ENCODE results near the gene PXYLP1. TPM values are rescaled to one million over a fixed set of nuclear protein-coding genes. Genes with fewer than 3 reads are reported as not detected.

Gene PXYLP1
- total RNA-seq, 2 donors from 2014 or later, result 7.5 to 14.5 TPM

- no peak for DNase-seq (ENCODE audit: low spot score)
- H3K27ac ChIP-seq, result no peak overlapping the region
- no peaks in the 10 kb centered on the region for H3K27me3 ChIP-seq
- no peak for TF ChIP-seq CTCF (IDR thresholded peaks at IDR 0.05)
- no peaks in the 10 kb centered on the region for H3K36me3 ChIP-seq
- H3K4me1 ChIP-seq, result peaks cover 0 to 8% of the 10 kb centered on the region in 2 donors
- no peak overlapping the region for H3K4me3 ChIP-seq
- no peaks in the 10 kb centered on the region for H3K9me3 ChIP-seq
Measured at GRCh38 chr3:141328286-141329166, 96.9 kb downstream of the PXYLP1 start.

DNA sequence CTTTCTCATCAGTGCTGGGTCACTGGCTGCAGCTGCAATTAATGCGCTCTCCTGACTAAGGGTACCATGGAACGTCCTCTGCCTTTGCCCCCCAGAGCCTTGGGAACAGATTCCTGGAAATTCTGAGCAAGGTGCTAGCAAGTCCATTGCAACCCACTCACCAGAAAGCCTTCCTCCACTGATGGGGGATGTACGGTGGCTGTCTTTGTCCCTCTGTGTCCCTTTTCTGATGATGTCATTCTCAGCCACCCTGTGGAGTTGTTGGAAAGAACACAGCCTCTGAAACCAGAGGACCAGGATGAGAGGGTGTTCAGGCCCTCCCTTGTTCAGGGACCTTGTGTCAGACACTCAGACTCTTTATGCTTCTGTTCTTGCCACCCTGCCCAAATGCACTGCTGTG lies 98.6 kb downstream of the PXYLP1 start:
- Histone ChIP-seq H3K9me3 (no peaks in the 10 kb centered on the region), H3K4me3 (no peak overlapping the region), H3K27me3 (no peaks in the 10 kb centered on the region), H3K27ac (no peak overlapping the region), H3K36me3 (no peaks in the 10 kb centered on the region), H3K4me1 (peaks cover 0 to 8% of the 10 kb centered on the region in 2 donors)
- no peak for TF ChIP-seq CTCF (IDR thresholded peaks at IDR 0.05)
- no peak for DNase-seq (ENCODE audit: low spot score)

- peak overlapping the region; percentile 9 to 72 for H3K27ac ChIP-seq
- H3K27me3 ChIP-seq, result no peaks in the 10 kb centered on the region
- no peak for DNase-seq (ENCODE audit: low spot score)
- no peak overlapping the region for H3K4me3 ChIP-seq
- H3K36me3 ChIP-seq, result no peaks in the 10 kb centered on the region
- no peak for TF ChIP-seq CTCF (IDR thresholded peaks at IDR 0.05)
- H3K4me1 ChIP-seq, result peaks cover 0 to 8% of the 10 kb centered on the region in 2 donors
- no peaks in the 10 kb centered on the region for H3K9me3 ChIP-seq
Measured at GRCh38 chr3:141330718-141331376, 99.2 kb downstream of the PXYLP1 start.

DNA sequence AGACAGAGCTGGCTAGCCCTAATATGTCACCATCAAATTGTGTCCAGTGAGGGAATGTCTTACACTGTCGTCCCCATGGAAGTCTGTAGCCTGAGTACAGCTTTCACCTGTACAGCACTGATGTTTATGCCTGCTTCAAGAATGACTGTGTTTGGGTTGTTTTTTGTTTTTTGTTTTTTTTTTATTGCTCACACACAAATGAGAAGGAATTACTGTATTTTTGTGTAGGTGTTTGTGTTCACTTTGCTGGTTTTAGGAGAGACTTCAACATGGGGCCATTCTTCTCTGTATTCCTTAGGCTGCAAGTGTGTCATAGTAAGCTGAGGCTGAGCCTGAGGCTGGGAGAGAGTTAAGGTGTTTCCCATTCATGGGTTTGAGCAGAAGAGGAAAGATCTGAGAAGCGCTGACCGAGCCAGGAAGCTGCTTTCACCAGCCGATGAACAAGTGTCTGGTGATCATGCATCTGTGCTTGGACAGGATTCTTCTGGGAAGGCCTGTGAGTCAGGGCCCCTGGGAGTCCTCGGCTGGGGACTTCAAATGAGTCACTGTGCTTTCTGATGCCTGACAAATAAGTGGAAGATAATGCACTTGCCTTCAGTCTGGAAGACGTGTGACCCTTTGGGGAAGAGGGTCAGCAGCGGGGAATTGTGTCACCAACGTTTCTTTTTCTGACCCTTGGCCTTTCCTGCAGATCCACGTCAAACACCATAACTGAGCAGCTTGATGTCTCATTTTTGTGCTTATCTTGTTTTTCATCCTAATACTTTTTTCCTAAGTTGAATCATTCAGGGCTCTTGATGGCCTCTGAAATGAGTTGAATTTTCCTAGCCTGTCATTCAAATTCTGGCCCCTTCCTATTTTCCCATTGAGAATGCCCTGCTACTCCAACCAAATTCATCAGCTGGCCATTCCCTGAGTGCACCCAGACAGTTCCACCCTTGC lies 100.0 kb downstream of the PXYLP1 start:
- TF ChIP-seq CTCF (IDR thresholded peaks at IDR 0.05), result no peak
- Histone ChIP-seq H3K27me3 (no peaks in the 10 kb centered on the region), H3K27ac (peak overlapping the region; percentile 76 to 81), H3K4me3 (no peak overlapping the region), H3K4me1 (peaks cover 0 to 8% of the 10 kb centered on the region in 2 donors), H3K9me3 (no peaks in the 10 kb centered on the region), H3K36me3 (no peaks in the 10 kb centered on the region)
- DNase-seq (ENCODE audit: low spot score), result peak; percentile 88

- no peak for DNase-seq (ENCODE audit: low spot score)
- no peak for TF ChIP-seq CTCF (IDR thresholded peaks at IDR 0.05)
- Histone ChIP-seq H3K27ac (peak overlapping the region; percentile 76 to 81), H3K9me3 (no peaks in the 10 kb centered on the region), H3K4me3 (no peak overlapping the region), H3K4me1 (peaks cover 0 to 8% of the 10 kb centered on the region in 2 donors), H3K36me3 (no peaks in the 10 kb centered on the region), H3K27me3 (no peaks in the 10 kb centered on the region)
Measured at GRCh38 chr3:141332416-141332815, 100.8 kb downstream of the PXYLP1 start.
